ENCODE measurements around the gene DTYMK.
A peak's percentile ranks its signal among the peaks of the same experiment; 100 is the strongest.

The DTYMK gene

GRCh38 chr2:241645915-241646645 is 40.5 kb downstream of the DTYMK start:
- DNase-seq, result no peak

GRCh38 chr2:241645056-241645914 is 41.3 kb downstream of the DTYMK start:
- DNase-seq, result no peak

GRCh38 chr2:241641631-241642030 is 45.0 kb downstream of the DTYMK start:
- DNase-seq, result no peak

GRCh38 chr2:241640165-241640795 is 46.3 kb downstream of the DTYMK start:
- DNase-seq, result no peak

- DNase-seq, result no peak
Observed at GRCh38 chr2:241639385-241639784, 47.2 kb downstream of the DTYMK start.

- no peak for DNase-seq
Observed at GRCh38 chr2:241638940-241639339, 47.7 kb downstream of the DTYMK start.

- DNase-seq, result no peak
Observed at GRCh38 chr2:241637795-241638660, 48.6 kb downstream of the DTYMK start.

- peak; percentile 92 for DNase-seq
Observed at GRCh38 chr2:241637018-241637794, 49.4 kb downstream of the DTYMK start, which contains the start of the genes ATG4B and THAP4. Gene ATG4B, plus strand, starts transcription at chr2:241637693. Its CDS starts 22 bp downstream, at chr2:241637715. Gene THAP4, minus strand, starts transcription at chr2:241637158. Its CDS starts 141 bp downstream, at chr2:241637017.

GRCh38 chr2:241636182-241637017 is 50.2 kb downstream of the DTYMK start:
- peak; percentile 60 for DNase-seq

GRCh38 chr2:241635756-241636155 is 50.9 kb downstream of the DTYMK start:
- no peak for DNase-seq

GRCh38 chr2:241633561-241633960 is 53.1 kb downstream of the DTYMK start:
- DNase-seq, result no peak

GRCh38 chr2:241632478-241633325 is 53.9 kb downstream of the DTYMK start:
- no peak for DNase-seq

- DNase-seq, result no peak
Observed at GRCh38 chr2:241629762-241630435, 56.7 kb downstream of the DTYMK start.

GRCh38 chr2:241627675-241628074 is 58.9 kb downstream of the DTYMK start:
- no peak for DNase-seq

Measured in right forelimb (tissue), 1 donor.